IPS-11a (cell line): ENCODE results near the gene ATP6V0C.

Source experiments
- H3K4me3 ChIP-seq: one replicate; pipeline ENCODE4 v1.5.1; 2013; ENCODE audit warnings: low read depth, low read length, control low read depth

Gene ATP6V0C

GRCh38 chr16:2490190-2491105, 23.3 kb upstream of the ATP6V0C start:
- H3K4me3 ChIP-seq, result no peak overlapping the region

GRCh38 chr16:2492292-2492691, 21.5 kb upstream of the ATP6V0C start:
- no peak overlapping the region for H3K4me3 ChIP-seq

- H3K4me3 ChIP-seq, result no peak overlapping the region
Measured at GRCh38 chr16:2493605-2494004, 20.1 kb upstream of the ATP6V0C start.

GRCh38 chr16:2494616-2495015, 19.1 kb upstream of the ATP6V0C start:
- no peak overlapping the region for H3K4me3 ChIP-seq

GRCh38 chr16:2495041-2495440, 18.7 kb upstream of the ATP6V0C start:
- H3K4me3 ChIP-seq, result no peak overlapping the region

GRCh38 chr16:2496223-2497115, 17.3 kb upstream of the ATP6V0C start:
- H3K4me3 ChIP-seq, result no peak overlapping the region

- H3K4me3 ChIP-seq, result no peak overlapping the region
Measured at GRCh38 chr16:2497116-2497630, 16.6 kb upstream of the ATP6V0C start.

GRCh38 chr16:2497695-2498484, 15.9 kb upstream of the ATP6V0C start:
- H3K4me3 ChIP-seq, result no peak overlapping the region

- no peak overlapping the region for H3K4me3 ChIP-seq
Measured at GRCh38 chr16:2498531-2499253, 15.1 kb upstream of the ATP6V0C start.

GRCh38 chr16:2499454-2499853, 14.3 kb upstream of the ATP6V0C start:
- H3K4me3 ChIP-seq, result no peak overlapping the region

- no peak overlapping the region for H3K4me3 ChIP-seq
Measured at GRCh38 chr16:2499890-2500429, 13.8 kb upstream of the ATP6V0C start.

GRCh38 chr16:2500430-2500917, 13.3 kb upstream of the ATP6V0C start:
- H3K4me3 ChIP-seq, result no peak overlapping the region

- H3K4me3 ChIP-seq, result no peak overlapping the region
Measured at GRCh38 chr16:2500918-2501750, 12.6 kb upstream of the ATP6V0C start.

GRCh38 chr16:2501946-2502895, 11.5 kb upstream of the ATP6V0C start:
- H3K4me3 ChIP-seq, result no peak overlapping the region

- H3K4me3 ChIP-seq, result no peak overlapping the region
Measured at GRCh38 chr16:2505695-2506094, 8.1 kb upstream of the ATP6V0C start.

GRCh38 chr16:2507052-2507659, 6.6 kb upstream of the ATP6V0C start:
- no peak overlapping the region for H3K4me3 ChIP-seq

GRCh38 chr16:2507665-2508064, 6.1 kb upstream of the ATP6V0C start:
- H3K4me3 ChIP-seq, result no peak overlapping the region
